RPMI7951 (cell line): ENCODE results near the gene NEURL1B. TPM values are rescaled to one million over a fixed set of nuclear protein-coding genes. Genes with fewer than 3 reads are reported as not detected.
"Not testable (repeated sequence)": the region's sequence is repeated elsewhere in the genome, so short reads cannot be mapped to it uniquely, and the experiment has no call there.

Experiments
- DNase-seq: peaks from one replicate; pipeline ENCODE4 v3.0.0-alpha.2; 2012; ENCODE audit warnings: low read depth
- total RNA-seq: library from RNA; depleted of rRNA; stranded (reverse); fragments of >200 nt; shearing (Covaris generic); gene quantifications from 2 replicates; pipeline ENCODE4 v1.2.3, GENCODE V29; 2014

The NEURL1B gene
- total RNA-seq, 1 experiment from 2014 or later = 3.8 TPM

GRCh38 chr5:172634106-172634899, 6.8 kb upstream of the NEURL1B start:
- DNase-seq = no peak

GRCh38 chr5:172635038-172635437, 6.0 kb upstream of the NEURL1B start:
- no peak for DNase-seq

- DNase-seq = no peak
These were observed 4.6 kb upstream of the NEURL1B start for GRCh38 chr5:172636279-172637050.

- peak; percentile 42 for DNase-seq
These were observed 3.9 kb upstream of the NEURL1B start for GRCh38 chr5:172637110-172637580.

GRCh38 chr5:172637740-172638139, 3.3 kb upstream of the NEURL1B start:
- DNase-seq = no peak

- DNase-seq = no peak
These were observed 2.8 kb upstream of the NEURL1B start for GRCh38 chr5:172638209-172638768.

GRCh38 chr5:172640139-172640538, 924 bp upstream of the NEURL1B start:
- DNase-seq = no peak

- DNase-seq = no peak
These were observed 442 bp downstream of the NEURL1B start for GRCh38 chr5:172641359-172642050.

- DNase-seq = peak; percentile 14
These were observed 967 bp downstream of the NEURL1B start for GRCh38 chr5:172642051-172642409.

- no peak for DNase-seq
These were observed 1.4 kb downstream of the NEURL1B start for GRCh38 chr5:172642486-172642885.

GRCh38 chr5:172642926-172643871, 2.1 kb downstream of the NEURL1B start:
- DNase-seq = no peak

GRCh38 chr5:172644266-172644665, 3.2 kb downstream of the NEURL1B start:
- DNase-seq = no peak

GRCh38 chr5:172644711-172645110, 3.6 kb downstream of the NEURL1B start:
- DNase-seq = no peak

- no peak for DNase-seq
These were observed 4.4 kb downstream of the NEURL1B start for GRCh38 chr5:172645271-172646055.

GRCh38 chr5:172646716-172647285, 5.7 kb downstream of the NEURL1B start:
- DNase-seq = no peak

- no peak for DNase-seq
These were observed 6.4 kb downstream of the NEURL1B start for GRCh38 chr5:172647352-172648012.

- no peak for DNase-seq
These were observed 6.9 kb downstream of the NEURL1B start for GRCh38 chr5:172648013-172648381.

GRCh38 chr5:172648755-172649154, 7.7 kb downstream of the NEURL1B start:
- DNase-seq = no peak

- not testable (repeated sequence) for DNase-seq
These were observed 15.4 kb downstream of the NEURL1B start for GRCh38 chr5:172656496-172656895.
